ENCODE measurements around the gene FAM184A. TPM values are rescaled to one million over a fixed set of nuclear protein-coding genes. Genes with fewer than 3 reads are reported as not detected.
A peak's percentile ranks its signal among the peaks of the same experiment; 100 is the strongest.

FAM184A gene
- total and polyA plus RNA-seq, 2 of the 13 experiments (the other 11 are each of a cell fraction or from before 2014, with no cell fraction given), result 7.0 to 18.0 TPM

GRCh38 chr6:119078376-119079282 lies at the start of gene FAM184A (continued):
- TF ChIP-seq NFIB (CRISPR knock-in tag; IDR thresholded peaks at IDR 0.05; ENCODE audit: borderline replicate concordance) (no peak), ZNF670 (CRISPR knock-in tag; IDR thresholded peaks at IDR 0.05; ENCODE audit: borderline replicate concordance) (no peak), NR2C2 (CRISPR knock-in tag; IDR thresholded peaks at IDR 0.05; ENCODE audit: borderline replicate concordance) (no peak; the same call in 1 of the 2 replicates), ARHGAP35 (CRISPR knock-in tag; IDR thresholded peaks at IDR 0.05; ENCODE audit: borderline replicate concordance) (no peak), HOXD1 (CRISPR knock-in tag; IDR thresholded peaks at IDR 0.05) (no peak), HOXA3 (CRISPR knock-in tag; IDR thresholded peaks at IDR 0.05) (peak; percentile 88), CAMTA2 (CRISPR knock-in tag; IDR thresholded peaks at IDR 0.05; ENCODE audit: borderline replicate concordance) (no peak), ZNF605 (CRISPR knock-in tag; IDR thresholded peaks at IDR 0.05) (0 out of 2 replicates have a peak, but pooled peaks have one; percentile 45), PRMT3 (CRISPR knock-in tag; IDR thresholded peaks at IDR 0.05; ENCODE audit: borderline replicate concordance, low read depth) (peak; percentile 61; the same call in 1 of the 2 replicates), POLR2G (IDR thresholded peaks at IDR 0.05; ENCODE audit: low read depth, low read length) (no peak), DRAP1 (CRISPR knock-in tag; IDR thresholded peaks at IDR 0.05) (no peak), TRIM24 (CRISPR knock-in tag; IDR thresholded peaks at IDR 0.05) (no peak), IRF1 (CRISPR knock-in tag; IDR thresholded peaks at IDR 0.05; ENCODE audit: low read depth) (no peak), PAX8 (CRISPR knock-in tag; IDR thresholded peaks at IDR 0.05; ENCODE audit: borderline replicate concordance) (no peak; the same call in 1 of the 2 replicates), RBM22 (optimal IDR thresholded peaks at IDR 0.05; ENCODE audit: low read length) (no peak), NCOR1 (IDR thresholded peaks at IDR 0.05; ENCODE audit: borderline replicate concordance, low read length) (no peak), SNRNP70 (IDR thresholded peaks at IDR 0.05; ENCODE audit: low read depth, low read length) (no peak), EEA1 (CRISPR knock-in tag; IDR thresholded peaks at IDR 0.05; ENCODE audit: borderline replicate concordance) (no peak), HNRNPL (IDR thresholded peaks at IDR 0.05; ENCODE audit: low read depth, low read length) (no peak), ZNF709 (CRISPR knock-in tag; IDR thresholded peaks at IDR 0.05) (0 out of 2 replicates have a peak, but pooled peaks have one; percentile 41), TEAD2 (CRISPR knock-in tag; IDR thresholded peaks at IDR 0.05) (peak; percentile 77; the same call in 1 of the 2 replicates), RAD21 (CRISPR knock-in tag; IDR thresholded peaks at IDR 0.05) (peak; percentile 75), ZFP36 (IDR thresholded peaks at IDR 0.05; ENCODE audit: borderline replicate concordance, low read depth, low read length, partially characterized antibody) (no peak), NR2F1 (CRISPR knock-in tag; IDR thresholded peaks at IDR 0.05) (no peak), ZNF607 (CRISPR knock-in tag; IDR thresholded peaks at IDR 0.05; ENCODE audit: borderline replicate concordance) (peak; percentile 61), GZF1 (CRISPR knock-in tag; IDR thresholded peaks at IDR 0.05) (no peak), ZGPAT (CRISPR knock-in tag; IDR thresholded peaks at IDR 0.05) (no peak), ZNF260 (CRISPR knock-in tag; IDR thresholded peaks at IDR 0.05; ENCODE audit: borderline replicate concordance, low read depth) (no peak)
